ENCODE measurements around the gene KCNT1. TPM values are rescaled to one million over a fixed set of nuclear protein-coding genes. Genes with fewer than 3 reads are reported as not detected.

Gene KCNT1
- total RNA-seq, 1 donor: not detected

- Histone ChIP-seq H3K4me3 (ENCODE audit: insufficient read depth, low read length) (no peak overlapping the region), H3K79me2 (ENCODE audit: insufficient read depth, low read length) (no peaks in the 10 kb centered on the region), H3K9me3 (ENCODE audit: low read depth, low read length) (no peaks in the 10 kb centered on the region), H4K20me1 (ENCODE audit: insufficient read depth, low read length) (peaks cover 12% of the 10 kb centered on the region), H2AFZ (ENCODE audit: low read length) (no peak overlapping the region), H3K4me2 (ENCODE audit: insufficient read depth, low read length) (no peak overlapping the region), H3K27me3 (ENCODE audit: insufficient read depth, low read length) (no peaks in the 10 kb centered on the region), H3K27ac (ENCODE audit: low read depth, low read length) (no peak overlapping the region), H3K4me1 (ENCODE audit: insufficient read depth, low read length) (peaks cover 11% of the 10 kb centered on the region), H3K36me3 (ENCODE audit: insufficient read depth, low read length) (peaks cover 58% of the 10 kb centered on the region)
- DNase-seq (ENCODE audit: insufficient read length, low spot score, missing footprints): peak; percentile 63
- TF ChIP-seq CTCF (IDR thresholded peaks at IDR 0.05; ENCODE audit: extremely low read depth, low read depth, low read length): no peak
Measured at GRCh38 chr9:135812961-135813360, 111.0 kb downstream of the KCNT1 start.

GRCh38 chr9:135813671-135814290 is 111.8 kb downstream of the KCNT1 start:
- Histone ChIP-seq H3K27me3 (ENCODE audit: insufficient read depth, low read length) (no peaks in the 10 kb centered on the region), H3K27ac (ENCODE audit: low read depth, low read length) (no peak overlapping the region), H3K36me3 (ENCODE audit: insufficient read depth, low read length) (peaks cover 60% of the 10 kb centered on the region), H3K4me2 (ENCODE audit: insufficient read depth, low read length) (no peak overlapping the region), H3K79me2 (ENCODE audit: insufficient read depth, low read length) (no peaks in the 10 kb centered on the region), H3K9me3 (ENCODE audit: low read depth, low read length) (no peaks in the 10 kb centered on the region), H4K20me1 (ENCODE audit: insufficient read depth, low read length) (peaks cover 12% of the 10 kb centered on the region), H3K4me1 (ENCODE audit: insufficient read depth, low read length) (peaks cover 11% of the 10 kb centered on the region), H3K4me3 (ENCODE audit: insufficient read depth, low read length) (no peak overlapping the region), H2AFZ (ENCODE audit: low read length) (no peak overlapping the region)
- peak; percentile 65 for DNase-seq (ENCODE audit: insufficient read length, low spot score, missing footprints)
- TF ChIP-seq CTCF (IDR thresholded peaks at IDR 0.05; ENCODE audit: extremely low read depth, low read depth, low read length): no peak

- H3K79me2 ChIP-seq (ENCODE audit: insufficient read depth, low read length): no peaks in the 10 kb centered on the region
- no peak overlapping the region for H2AFZ ChIP-seq (ENCODE audit: low read length)
- H3K9me3 ChIP-seq (ENCODE audit: low read depth, low read length): no peaks in the 10 kb centered on the region
- no peak overlapping the region for H3K4me3 ChIP-seq (ENCODE audit: insufficient read depth, low read length)
- peaks cover 63% of the 10 kb centered on the region for H3K36me3 ChIP-seq (ENCODE audit: insufficient read depth, low read length)
- peaks cover 3% of the 10 kb centered on the region for H3K4me1 ChIP-seq (ENCODE audit: insufficient read depth, low read length)
- H3K4me2 ChIP-seq (ENCODE audit: insufficient read depth, low read length): no peak overlapping the region
- no peak for TF ChIP-seq CTCF (IDR thresholded peaks at IDR 0.05; ENCODE audit: extremely low read depth, low read depth, low read length)
- no peak overlapping the region for H3K27ac ChIP-seq (ENCODE audit: low read depth, low read length)
- H4K20me1 ChIP-seq (ENCODE audit: insufficient read depth, low read length): peaks cover 12% of the 10 kb centered on the region
- H3K27me3 ChIP-seq (ENCODE audit: insufficient read depth, low read length): no peaks in the 10 kb centered on the region
- DNase-seq (ENCODE audit: insufficient read length, low spot score, missing footprints): peak; percentile 68
Measured at GRCh38 chr9:135814421-135815095, 112.6 kb downstream of the KCNT1 start.

GRCh38 chr9:135815413-135815812 is 113.4 kb downstream of the KCNT1 start:
- Histone ChIP-seq H3K4me1 (ENCODE audit: insufficient read depth, low read length) (no peaks in the 10 kb centered on the region), H3K9me3 (ENCODE audit: low read depth, low read length) (no peaks in the 10 kb centered on the region), H4K20me1 (ENCODE audit: insufficient read depth, low read length) (peaks cover 6% of the 10 kb centered on the region), H3K36me3 (ENCODE audit: insufficient read depth, low read length) (peaks cover 60% of the 10 kb centered on the region), H3K79me2 (ENCODE audit: insufficient read depth, low read length) (no peaks in the 10 kb centered on the region), H2AFZ (ENCODE audit: low read length) (no peak overlapping the region), H3K4me3 (ENCODE audit: insufficient read depth, low read length) (no peak overlapping the region), H3K4me2 (ENCODE audit: insufficient read depth, low read length) (no peak overlapping the region), H3K27ac (ENCODE audit: low read depth, low read length) (no peak overlapping the region), H3K27me3 (ENCODE audit: insufficient read depth, low read length) (no peaks in the 10 kb centered on the region)
- DNase-seq (ENCODE audit: insufficient read length, low spot score, missing footprints): no peak
- TF ChIP-seq CTCF (IDR thresholded peaks at IDR 0.05; ENCODE audit: extremely low read depth, low read depth, low read length): no peak

All from osteoblast (primary cell).